HFFc6 (cell line): ENCODE results near the gene HIVEP1. TPM values are rescaled to one million over a fixed set of nuclear protein-coding genes. Genes with fewer than 3 reads are reported as not detected.

Source experiments
- DNase-seq: peaks from one replicate; pipeline ENCODE4 v3.0.0-alpha.2; 2018
- H3K27ac Mint-ChIP-seq: 2 replicates; pipeline ENCODE4 v1.8.0; 2020; ENCODE audit warnings: mild to moderate bottlenecking, mixed read lengths
- H3K27me3 Mint-ChIP-seq: 2 replicates; pipeline ENCODE4 v1.8.0; 2021; ENCODE audit warnings: mild to moderate bottlenecking, moderate library complexity, mixed read lengths; ENCODE audit not compliant: insufficient read depth
- H3K36me3 Mint-ChIP-seq: 2 replicates; pipeline ENCODE4 v1.8.0; 2021; ENCODE audit warnings: low read depth, mixed read lengths
- H3K4me1 Mint-ChIP-seq: 2 replicates; pipeline ENCODE4 v1.8.0; 2020; ENCODE audit warnings: low read depth, mixed read lengths
- H3K4me3 Mint-ChIP-seq: 2 replicates; pipeline ENCODE4 v1.8.0; 2020; ENCODE audit warnings: mild to moderate bottlenecking, moderate library complexity, mixed read lengths
- H3K9me3 Mint-ChIP-seq: 2 replicates; pipeline ENCODE4 v1.8.0; 2020; ENCODE audit warnings: mild to moderate bottlenecking, mixed read lengths
- CTCF ChIP-seq: fragments of 200-600 bp; sonication (generic); IDR thresholded peaks from 2 replicates; pipeline ENCODE4 v1.5.0; 2021; ENCODE audit warnings: antibody characterized with exemption, mild to moderate bottlenecking
- total RNA-seq, 6 experiments: library from RNA; stranded (reverse); fragmentation: NEBNext Ultra II Directional; extraction: Animal tissue kit (Norgen Biotek cat#: 25700); gene quantifications; 2 replicates in 1 of 6; 3 replicates in 5 of 6; pipeline ENCODE4 v1.2.3, GENCODE V29; 2021

The HIVEP1 gene
- total RNA-seq, 6 experiments from 2014 or later: 10.3 to 19.9 (median 11.8) TPM

GRCh38 chr6:12009180-12009685 is 2.9 kb upstream of the HIVEP1 start:
- Mint-ChIP-seq H3K36me3 (peaks cover under 1% of the 10 kb centered on the region; the same call in 1 of the 2 replicates), H3K9me3 (peaks cover under 1% of the 10 kb centered on the region; the same call in 1 of the 2 replicates), H3K27me3 (peaks cover 2% of the 10 kb centered on the region; the same call in 1 of the 2 replicates), H3K27ac (peak overlapping the region; percentile 94), H3K4me3 (peak overlapping the region; percentile 98), H3K4me1 (peaks cover 35% of the 10 kb centered on the region)
- no peak for TF ChIP-seq CTCF
- no peak for DNase-seq

- H3K4me1 Mint-ChIP-seq: peaks cover 43% of the 10 kb centered on the region
- H3K27me3 Mint-ChIP-seq: peaks cover 2% of the 10 kb centered on the region; the same call in 1 of the 2 replicates
- peak overlapping the region; percentile 98 for H3K4me3 Mint-ChIP-seq
- H3K27ac Mint-ChIP-seq: peak overlapping the region; percentile 94
- H3K9me3 Mint-ChIP-seq: peaks cover 8% of the 10 kb centered on the region
- no peak for DNase-seq
- H3K36me3 Mint-ChIP-seq: peaks cover 7% of the 10 kb centered on the region
- TF ChIP-seq CTCF: no peak
Measured at GRCh38 chr6:12009876-12010634, 2.1 kb upstream of the HIVEP1 start.

- Mint-ChIP-seq H3K27me3 (peaks cover 2% of the 10 kb centered on the region; the same call in 1 of the 2 replicates), H3K4me3 (peak overlapping the region; percentile 98), H3K36me3 (peaks cover 14% of the 10 kb centered on the region), H3K9me3 (peaks cover 9% of the 10 kb centered on the region), H3K4me1 (peaks cover 50% of the 10 kb centered on the region), H3K27ac (peak overlapping the region; percentile 94)
- TF ChIP-seq CTCF: no peak
- DNase-seq: no peak
Measured at GRCh38 chr6:12010635-12011275, 1.4 kb upstream of the HIVEP1 start.

- peak; percentile 94 for DNase-seq
- Mint-ChIP-seq H3K4me1 (peaks cover 57% of the 10 kb centered on the region), H3K27me3 (peaks cover 2% of the 10 kb centered on the region; the same call in 1 of the 2 replicates), H3K4me3 (peak overlapping the region; percentile 98), H3K27ac (peak overlapping the region; percentile 94), H3K9me3 (peaks cover 9% of the 10 kb centered on the region), H3K36me3 (peaks cover 21% of the 10 kb centered on the region)
- no peak for TF ChIP-seq CTCF
Measured at GRCh38 chr6:12011276-12012037, 655 bp upstream of the HIVEP1 start.
